Chondrocyte (in vitro differentiated cells): ENCODE data around the gene TNPO1. TPM values are rescaled to one million over a fixed set of nuclear protein-coding genes. Genes with fewer than 3 reads are reported as not detected.

ENCODE experiments used
- DNase-seq: peaks from one replicate; pipeline ENCODE4 v3.0.0; 2021; ENCODE audit warnings: mixed read lengths, low spot score
- H3K27ac Mint-ChIP-seq: one replicate; pipeline ENCODE4 v1.8.0; 2021; ENCODE audit warnings: mild to moderate bottlenecking, moderate library complexity, mixed read lengths; ENCODE audit not compliant: unreplicated experiment
- H3K27me3 Mint-ChIP-seq: 2 replicates; pipeline ENCODE4 v1.8.0; 2021; ENCODE audit warnings: low read depth, mixed read lengths
- H3K36me3 Mint-ChIP-seq: 2 replicates; pipeline ENCODE4 v1.8.0; 2021; ENCODE audit warnings: low read depth, mixed read lengths
- H3K4me1 Mint-ChIP-seq: 2 replicates; pipeline ENCODE4 v1.8.0; 2021; ENCODE audit warnings: low read depth, mild to moderate bottlenecking, mixed read lengths
- H3K4me3 Mint-ChIP-seq: one replicate; pipeline ENCODE4 v1.8.0; 2021; ENCODE audit warnings: mild to moderate bottlenecking, moderate library complexity, mixed read lengths; ENCODE audit not compliant: unreplicated experiment
- H3K9me3 Mint-ChIP-seq: 2 replicates; pipeline ENCODE4 v1.8.0; 2021; ENCODE audit warnings: low read depth, mixed read lengths
- CTCF ChIP-seq: fragments of 200-600 bp; sonication (generic); IDR thresholded peaks from 2 replicates; pipeline ENCODE4 v1.5.0; 2021; ENCODE audit warnings: antibody characterized with exemption, mild to moderate bottlenecking, moderate library complexity
- total RNA-seq: library from RNA; stranded (reverse); gene quantifications from 3 replicates; pipeline ENCODE4 v1.2.1, GENCODE V29; 2021

The TNPO1 gene
- total RNA-seq, 1 donor from 2014 or later: 132 TPM

GRCh38 chr5:72882989-72883388 is 66.5 kb downstream of the TNPO1 start:
- H3K36me3 Mint-ChIP-seq: peaks cover 41% of the 10 kb centered on the region
- H3K4me3 Mint-ChIP-seq: no peak overlapping the region
- no peak overlapping the region for H3K27ac Mint-ChIP-seq
- TF ChIP-seq CTCF: no peak
- H3K9me3 Mint-ChIP-seq: no peaks in the 10 kb centered on the region
- DNase-seq: no peak
- H3K4me1 Mint-ChIP-seq: peaks cover 4% of the 10 kb centered on the region
- no peaks in the 10 kb centered on the region for H3K27me3 Mint-ChIP-seq

GRCh38 chr5:72883850-72884249 is 67.4 kb downstream of the TNPO1 start:
- H3K27me3 Mint-ChIP-seq: no peaks in the 10 kb centered on the region
- no peaks in the 10 kb centered on the region for H3K9me3 Mint-ChIP-seq
- no peak overlapping the region for H3K27ac Mint-ChIP-seq
- peaks cover 4% of the 10 kb centered on the region for H3K4me1 Mint-ChIP-seq
- no peak overlapping the region for H3K4me3 Mint-ChIP-seq
- H3K36me3 Mint-ChIP-seq: peaks cover 43% of the 10 kb centered on the region
- DNase-seq: no peak
- no peak for TF ChIP-seq CTCF

GRCh38 chr5:72884892-72885291 is 68.4 kb downstream of the TNPO1 start:
- Mint-ChIP-seq H3K4me3 (no peak overlapping the region), H3K27me3 (no peaks in the 10 kb centered on the region), H3K27ac (no peak overlapping the region), H3K9me3 (no peaks in the 10 kb centered on the region), H3K4me1 (peaks cover 2% of the 10 kb centered on the region), H3K36me3 (peaks cover 46% of the 10 kb centered on the region)
- no peak for TF ChIP-seq CTCF
- no peak for DNase-seq

GRCh38 chr5:72885824-72886223 is 69.4 kb downstream of the TNPO1 start:
- Mint-ChIP-seq H3K27ac (peak overlapping the region; percentile 49), H3K36me3 (peaks cover 46% of the 10 kb centered on the region), H3K4me1 (peaks cover 2% of the 10 kb centered on the region), H3K4me3 (no peak overlapping the region), H3K9me3 (no peaks in the 10 kb centered on the region), H3K27me3 (no peaks in the 10 kb centered on the region)
- DNase-seq: no peak
- no peak for TF ChIP-seq CTCF

GRCh38 chr5:72888595-72888994 is 72.1 kb downstream of the TNPO1 start:
- TF ChIP-seq CTCF: no peak
- H3K36me3 Mint-ChIP-seq: peaks cover 44% of the 10 kb centered on the region
- peak overlapping the region; percentile 6 for H3K27ac Mint-ChIP-seq

More at GRCh38 chr5:72888595-72888994, 72.1 kb downstream of the TNPO1 start:
- DNase-seq: no peak
- Mint-ChIP-seq H3K4me3 (no peak overlapping the region), H3K4me1 (peaks cover 2% of the 10 kb centered on the region), H3K27me3 (no peaks in the 10 kb centered on the region), H3K9me3 (no peaks in the 10 kb centered on the region)
